Measurements from ENCODE around the gene PKIB.
"Not testable (repeated sequence)": the region's sequence is repeated elsewhere in the genome, so short reads cannot be mapped to it uniquely, and the experiment has no call there.

PKIB gene

GRCh38 chr6:122740936-122741335 lies 130.7 kb downstream of the PKIB start:
- no peak for DNase-seq (ENCODE audit: low read depth in 1 of 2, low spot score in 1 of 2)

GRCh38 chr6:122744247-122744646 lies 134.0 kb downstream of the PKIB start:
- not testable (repeated sequence) for DNase-seq (ENCODE audit: low read depth in 1 of 2, low spot score in 1 of 2)

- not testable (repeated sequence) for DNase-seq (ENCODE audit: low read depth in 1 of 2, low spot score in 1 of 2)
These were observed 134.7 kb downstream of the PKIB start for GRCh38 chr6:122744856-122745255.

- DNase-seq (ENCODE audit: low read depth in 1 of 2, low spot score in 1 of 2) = no peak
These were observed 136.5 kb downstream of the PKIB start for GRCh38 chr6:122746688-122747087.

GRCh38 chr6:122747573-122747972 lies 137.4 kb downstream of the PKIB start:
- no peak for DNase-seq (ENCODE audit: low read depth in 1 of 2, low spot score in 1 of 2)

- not testable (repeated sequence) for DNase-seq (ENCODE audit: low read depth in 1 of 2, low spot score in 1 of 2)
These were observed 138.7 kb downstream of the PKIB start for GRCh38 chr6:122748945-122749344.

- DNase-seq (ENCODE audit: low read depth in 1 of 2, low spot score in 1 of 2) = no peak
These were observed 139.3 kb downstream of the PKIB start for GRCh38 chr6:122749451-122750050.

- no peak for DNase-seq (ENCODE audit: low read depth in 1 of 2, low spot score in 1 of 2)
These were observed 141.1 kb downstream of the PKIB start for GRCh38 chr6:122751326-122751725.

GRCh38 chr6:122752459-122752858 lies 142.3 kb downstream of the PKIB start:
- no peak for DNase-seq (ENCODE audit: low read depth in 1 of 2, low spot score in 1 of 2)

GRCh38 chr6:122753000-122753687 lies 142.9 kb downstream of the PKIB start:
- DNase-seq (ENCODE audit: low read depth in 1 of 2, low spot score in 1 of 2) = no peak

GRCh38 chr6:122753688-122754056 lies 143.5 kb downstream of the PKIB start:
- DNase-seq (ENCODE audit: low read depth in 1 of 2, low spot score in 1 of 2) = no peak

GRCh38 chr6:122754191-122754731 lies 144.1 kb downstream of the PKIB start:
- DNase-seq (ENCODE audit: low read depth in 1 of 2, low spot score in 1 of 2) = no peak

- no peak for DNase-seq (ENCODE audit: low read depth in 1 of 2, low spot score in 1 of 2)
These were observed 145.7 kb downstream of the PKIB start for GRCh38 chr6:122755901-122756300.

GRCh38 chr6:122758927-122759334 lies 148.7 kb downstream of the PKIB start:
- no peak for DNase-seq (ENCODE audit: low read depth in 1 of 2, low spot score in 1 of 2)

GRCh38 chr6:122760330-122760729 lies 150.1 kb downstream of the PKIB start:
- DNase-seq (ENCODE audit: low read depth in 1 of 2, low spot score in 1 of 2) = no peak

GRCh38 chr6:122766256-122766655 lies 156.1 kb downstream of the PKIB start:
- no peak for DNase-seq (ENCODE audit: low read depth in 1 of 2, low spot score in 1 of 2)

GRCh38 chr6:122770835-122771601 lies 160.8 kb downstream of the PKIB start:
- no peak for DNase-seq (ENCODE audit: low read depth in 1 of 2, low spot score in 1 of 2)

- DNase-seq (ENCODE audit: low read depth in 1 of 2, low spot score in 1 of 2) = no peak
These were observed 162.7 kb downstream of the PKIB start for GRCh38 chr6:122772724-122773415.
